GM12878 (cell line): ENCODE measurements around the gene NCOA6. TPM values are rescaled to one million over a fixed set of nuclear protein-coding genes. Genes with fewer than 3 reads are reported as not detected.
"Not testable (repeated sequence)": the region's sequence is repeated elsewhere in the genome, so short reads cannot be mapped to it uniquely, and the experiment has no call there.

Source experiments
- ATAC-seq: fragments of 200-7000 bp; cut with Tn5 transposase; 3 replicates; pipeline ENCODE4 v1.9.1; 2020; ENCODE audit warnings: mild to moderate bottlenecking, moderate library complexity
- BruUV-seq: library from RNA; stranded (reverse); fragments of 400-500 nt; replicated peaks from 2 replicates; lab custom pipeline; 2021; lab: Mats Ljungman, UMichigan
- CTCF ChIA-PET: fragments of 300-600 bp; sonication (Branson Sonifier 250); formaldehyde crosslinking; extraction: SDS; loops from one replicate; lab custom pipeline; 2021; ENCODE audit warnings: inconsistent platforms; lab: Yijun Ruan, JAX
- POLR2A ChIA-PET: fragments of 350-600 bp; formaldehyde crosslinking; extraction: SDS; loops from one replicate; lab custom pipeline; 2021; ENCODE audit warnings: inconsistent platforms; lab: Charles Lee
- RAD21 ChIA-PET: fragments of 300-600 bp; sonication (Branson Sonifier 250); formaldehyde crosslinking; loops from one replicate; lab custom pipeline; 2023; ENCODE audit warnings: antibody characterized with exemption; ENCODE audit not compliant: unreplicated experiment; lab: Charles Lee
- SMC1A ChIA-PET: fragments of 300-600 bp; sonication (Branson Sonifier 250); formaldehyde crosslinking; loops from one replicate; lab custom pipeline; 2023; ENCODE audit not compliant: unreplicated experiment, uncharacterized antibody; lab: Charles Lee
- DNase-seq: peaks from one replicate; pipeline ENCODE4 v3.0.0-alpha.2; 2011; ENCODE audit warnings: low read depth, low spot score
- FAIRE-seq: peaks from 3 replicates; lab custom pipeline; 2011; peaks lifted over from hg19 to GRCh38; lab: Jason Lieb, UNC
- H2AFZ ChIP-seq: 2 replicates; pipeline ENCODE4 v1.6.0; 2011; ENCODE audit warnings: low read depth, low read length, control low read depth; ENCODE audit not compliant: control insufficient read depth
- H3K27ac ChIP-seq: 2 replicates; pipeline ENCODE4 v1.5.1; 2011; ENCODE audit warnings: control low read depth; ENCODE audit not compliant: control insufficient read depth, insufficient read depth
- H3K27me3 ChIP-seq, 2 experiments: replicated peaks in 1 of 2; 2 replicates each; pipeline versions ENCODE4 v1.6.0 to v1.6.1; 2011; ENCODE audit warnings: low read length in 1 of 2; ENCODE audit not compliant: control insufficient read depth in 2 of 2, insufficient read depth in 2 of 2
- H3K36me3 ChIP-seq, 2 experiments: 2 replicates each; pipeline ENCODE4 v1.5.1; 2011; ENCODE audit warnings: low read length in 1 of 2; ENCODE audit not compliant: control insufficient read depth in 2 of 2, insufficient read depth in 2 of 2
- H3K4me1 ChIP-seq: 2 replicates; pipeline ENCODE4 v1.6.1; 2011; ENCODE audit warnings: mild to moderate bottlenecking, low read length, moderate library complexity, mixed read lengths; ENCODE audit not compliant: control insufficient read depth, insufficient read depth
- H3K4me2 ChIP-seq: 2 replicates; pipeline ENCODE4 v1.6.0; 2011; ENCODE audit warnings: control low read depth; ENCODE audit not compliant: control insufficient read depth, insufficient read depth
- H3K4me3 ChIP-seq: fragments of 200-600 bp; sonication (generic); 2 replicates; pipeline ENCODE4 v1.5.1; 2016
- H3K79me2 ChIP-seq: 2 replicates; pipeline ENCODE4 v1.6.0; 2011; ENCODE audit warnings: low read length; ENCODE audit not compliant: control insufficient read depth, insufficient read depth
- H3K9ac ChIP-seq: 2 replicates; pipeline ENCODE4 v1.8.0; 2011; ENCODE audit warnings: low read length, control low read depth, mixed read lengths; ENCODE audit not compliant: control insufficient read depth, insufficient read depth
- H3K9me3 ChIP-seq: replicated peaks from 3 replicates; pipeline ENCODE4 v1.5.1; 2011; ENCODE audit warnings: mild to moderate bottlenecking, low read length; ENCODE audit not compliant: control insufficient read depth, insufficient read depth
- H4K20me1 ChIP-seq: 2 replicates; pipeline ENCODE4 v1.6.0; 2011; ENCODE audit not compliant: control insufficient read depth, insufficient read depth
- ATF7 ChIP-seq: fragments of 450-650 bp; IDR thresholded peaks from 2 replicates; pipeline ENCODE4 v1.6.1; 2016; ENCODE audit warnings: low read depth, mild to moderate bottlenecking
- CTCF ChIP-seq, 3 experiments: IDR thresholded peaks in 2 of 3; conservative IDR thresholded peaks in 1 of 3; 2 replicates each; pipeline ENCODE4 v1.5.1; 2011; ENCODE audit warnings: low read depth in 3 of 3, low read length in 3 of 3, mild to moderate bottlenecking in 3 of 3, control low read depth in 2 of 3, moderate library complexity in 2 of 3, inconsistent platforms in 1 of 3, mixed read lengths in 1 of 3; ENCODE audit not compliant: control insufficient read depth in 2 of 3, insufficient read depth in 1 of 3; ENCODE audit errors: extremely low read depth in 1 of 3
- MAX ChIP-seq: IDR thresholded peaks from 2 replicates; pipeline ENCODE4 v1.6.1; 2012; ENCODE audit warnings: low read depth, low read length, improper control_type of control experiment
- MTA2 ChIP-seq: fragments of 450-650 bp; IDR thresholded peaks from 2 replicates; pipeline ENCODE4 v1.6.1; 2016; ENCODE audit warnings: low read depth, mild to moderate bottlenecking, moderate library complexity
- MXI1 ChIP-seq: fragments of 150-350 bp; IDR thresholded peaks from 2 replicates; pipeline ENCODE4 v1.6.1; 2011; ENCODE audit warnings: low read depth, mild to moderate bottlenecking, inconsistent platforms, low read length, improper control_type of control experiment
- PBX3 ChIP-seq: IDR thresholded peaks from 2 replicates; pipeline ENCODE4 v1.6.1; 2011; ENCODE audit warnings: mild to moderate bottlenecking, low read depth, low read length, moderate library complexity; ENCODE audit not compliant: insufficient replicate concordance
- TARDBP ChIP-seq: IDR thresholded peaks from 2 replicates; pipeline ENCODE4 v1.6.1; 2016; ENCODE audit warnings: borderline replicate concordance
- TCF3 ChIP-seq: IDR thresholded peaks from 2 replicates; pipeline ENCODE4 v1.6.1; 2012; ENCODE audit warnings: low read depth, mild to moderate bottlenecking, low read length, borderline replicate concordance; ENCODE audit not compliant: insufficient read depth
- ZNF217 ChIP-seq: fragments of 450-650 bp; IDR thresholded peaks from 2 replicates; pipeline ENCODE4 v1.6.1; 2017; ENCODE audit warnings: antibody characterized with exemption, mild to moderate bottlenecking
- WGBS: methylation state at CpG from one replicate; pipeline ENCODE4 v1.1.6; 2016; ENCODE audit warnings: low lambda C conversion rate; ENCODE audit not compliant: insufficient replicate concordance, insufficient coverage; ENCODE audit errors: missing lambda C conversion rate; 5-methylcytosine and 5-hydroxymethylcytosine counted together
- in situ Hi-C: fragments of 300-500 bp; cut with MboI; formaldehyde crosslinking; loops from 9 replicates; pipeline ENCODE4 v1.14.3; 2018; ENCODE audit warnings: mixed read lengths
- intact Hi-C: fragments of 100-400 bp; cut with micrococcal nuclease; formaldehyde crosslinking; loops from one replicate; pipeline ENCODE4 v1.14.2; 2022; ENCODE audit not compliant: unreplicated experiment
- polyA plus RNA-seq, 11 experiments: library from polyadenylated mRNA; depleted of rRNA in 4 of 11; unstranded in 6 of 11; stranded (reverse) in 5 of 11; fragments of >200 nt; fragmentation: Nextera tagmentation in 4 of 11; fragmentation: Illumina TruSeq in 1 of 11; extraction: Ambion mirVana in 4 of 11; extraction: Trizol in 1 of 11; gene quantifications; 1 replicate in 1 of 11; 2 replicates in 10 of 11; pipeline versions ENCODE4 v1.2.1 to v1.2.3, GENCODE V29; 2011 to 2016; ENCODE audit warnings: inconsistent platforms in 2 of 11, missing spikeins in 2 of 11, low read depth in 1 of 11
- total RNA-seq, 4 experiments: library from RNA; depleted of rRNA in 3 of 4; stranded (reverse); fragments of >200 nt in 3 of 4; fragmentation: Illumina TruSeq in 1 of 4; extraction: Trizol in 1 of 4; gene quantifications; 2 replicates each; pipeline versions ENCODE4 v1.2.1 to v1.2.3, GENCODE V29; 2013 to 2021

Gene NCOA6
- total and polyA plus RNA-seq, 10 of the 15 experiments (the other 5 are each of a cell fraction or from before 2014, with no cell fraction given), result 6.1 to 20.6 (median 12.6) TPM

- TF ChIP-seq CTCF (IDR thresholded peaks at IDR 0.05 in 2 of 3, conservative IDR thresholded peaks at IDR 0.05 in 1 of 3; ENCODE audit: control insufficient read depth in 2 of 3, extremely low read depth in 1 of 3, insufficient read depth in 1 of 3, low read depth in 3 of 3, low read length in 3 of 3) (no peak), TCF3 (no peak), TARDBP (no peak), ZNF217 (no peak), PBX3 (no peak), MXI1 (no peak), MAX (no peak), ATF7 (no peak), MTA2 (no peak)
Measured at GRCh38 chr20:34781220-34781619, 44.2 kb downstream of the NCOA6 start (continued).

DNA sequence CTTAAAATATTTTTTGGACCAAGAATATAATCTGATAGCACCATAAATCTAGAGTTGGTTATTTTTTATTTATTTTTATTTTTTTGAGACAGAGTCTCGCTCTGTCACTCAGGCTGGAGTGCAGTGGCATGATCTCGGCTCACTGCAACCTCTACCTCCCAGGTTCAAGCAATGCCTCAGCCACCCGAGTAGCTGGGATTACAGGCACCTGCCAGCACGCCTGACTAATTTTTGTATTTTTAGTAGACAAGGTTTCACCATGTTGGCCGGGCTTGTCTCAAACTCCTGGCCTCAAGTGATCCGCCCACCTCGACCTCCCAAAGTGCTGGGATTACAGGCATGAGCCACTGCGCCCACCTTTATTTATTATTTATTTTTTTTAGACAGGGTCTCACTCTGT is 45.2 kb downstream of the NCOA6 start:
- in situ Hi-C loops, BruUV-seq, H3K4me3 ChIP-seq, H3K4me2 ChIP-seq, H3K79me2 ChIP-seq, H4K20me1 ChIP-seq, H3K9ac ChIP-seq, H3K9me3 ChIP-seq, H3K4me1 ChIP-seq, ATAC-seq, DNase-seq, H3K27ac ChIP-seq, H3K27me3 ChIP-seq, intact Hi-C loops, FAIRE-seq, H2AFZ ChIP-seq, H3K36me3 ChIP-seq: not testable (repeated sequence)
- SMC1A ChIA-PET, result interaction anchor here (1.2 to 1.3 kb wide), 2 partner anchors 239 to 264 kb away, joined by 3 read pairs; partner anchors contain the start of gene DYNLRB1
- CTCF ChIA-PET, result interaction anchor here (2.1 kb wide), 1 partner anchor 10 kb away, joined by 19 read pairs; no protein-coding TSS in a partner anchor
- 68% methylated on average over 7 of the region's 8 CpGs for WGBS
- RAD21 ChIA-PET, result interaction anchor here (2.2 kb wide), 1 partner anchor 242 kb away, joined by 4 read pairs; no protein-coding TSS in a partner anchor
- POLR2A ChIA-PET, result interaction anchor here (0.5 kb wide), 1 partner anchor 149 kb away, joined by 3 read pairs; no protein-coding TSS in a partner anchor
